Activated T-cell treated with anti-CD3 and anti-CD28 coated beads, Interleukin-2, amount 50 U/mL, for 4 hours (primary cell): ENCODE results near the gene FADD. TPM values are rescaled to one million over a fixed set of nuclear protein-coding genes. Genes with fewer than 3 reads are reported as not detected.
"Not testable (repeated sequence)": the region's sequence is repeated elsewhere in the genome, so short reads cannot be mapped to it uniquely, and the experiment has no call there.

ENCODE experiments used
- ATAC-seq, 2 donors: fragments of 200-7000 bp; cut with Tn5 transposase; one replicate each; pipeline ENCODE4 v1.10.0; 2021
- DNase-seq: peaks from one replicate; pipeline ENCODE4 v3.0.0-alpha.2; 2020
- H3K27me3 Mint-ChIP-seq: one replicate; pipeline ENCODE4 v1.8.0; 2021; ENCODE audit warnings: low read depth, mixed read lengths
- H3K36me3 Mint-ChIP-seq: one replicate; pipeline ENCODE4 v1.8.0; 2022; ENCODE audit warnings: mixed read lengths; ENCODE audit not compliant: insufficient read depth
- H3K4me1 Mint-ChIP-seq: one replicate; pipeline ENCODE4 v1.8.0; 2021; ENCODE audit warnings: low read depth, mixed read lengths
- H3K4me3 Mint-ChIP-seq: one replicate; pipeline ENCODE4 v1.8.0; 2021; ENCODE audit warnings: mild to moderate bottlenecking, moderate library complexity, mixed read lengths
- H3K9me3 Mint-ChIP-seq: one replicate; pipeline ENCODE4 v1.8.0; 2021; ENCODE audit warnings: mixed read lengths
- total RNA-seq, 3 donors: library from RNA; stranded (reverse); gene quantifications; one replicate each; pipeline ENCODE4 v1.2.1, GENCODE V29; 2021

FADD gene
- total RNA-seq, 3 donors from 2014 or later: 34.7 to 41.7 (median 38.6) TPM

DNA sequence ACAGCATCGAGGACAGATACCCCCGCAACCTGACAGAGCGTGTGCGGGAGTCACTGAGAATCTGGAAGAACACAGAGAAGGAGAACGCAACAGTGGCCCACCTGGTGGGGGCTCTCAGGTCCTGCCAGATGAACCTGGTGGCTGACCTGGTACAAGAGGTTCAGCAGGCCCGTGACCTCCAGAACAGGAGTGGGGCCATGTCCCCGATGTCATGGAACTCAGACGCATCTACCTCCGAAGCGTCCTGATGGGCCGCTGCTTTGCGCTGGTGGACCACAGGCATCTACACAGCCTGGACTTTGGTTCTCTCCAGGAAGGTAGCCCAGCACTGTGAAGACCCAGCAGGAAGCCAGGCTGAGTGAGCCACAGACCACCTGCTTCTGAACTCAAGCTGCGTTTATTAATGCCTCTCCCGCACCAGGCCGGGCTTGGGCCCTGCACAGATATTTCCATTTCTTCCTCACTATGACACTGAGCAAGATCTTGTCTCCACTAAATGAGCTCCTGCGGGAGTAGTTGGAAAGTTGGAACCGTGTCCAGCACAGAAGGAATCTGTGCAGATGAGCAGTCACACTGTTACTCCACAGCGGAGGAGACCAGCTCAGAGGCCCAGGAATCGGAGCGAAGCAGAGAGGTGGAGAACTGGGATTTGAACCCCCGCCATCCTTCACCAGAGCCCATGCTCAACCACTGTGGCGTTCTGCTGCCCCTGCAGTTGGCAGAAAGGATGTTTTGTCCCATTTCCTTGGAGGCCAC is 3.3 kb downstream of the FADD start:
- no peaks in the 10 kb centered on the region for H3K27me3 Mint-ChIP-seq
- DNase-seq: no peak
- H3K9me3 Mint-ChIP-seq: no peaks in the 10 kb centered on the region
- no peak for ATAC-seq
- peaks cover 27% of the 10 kb centered on the region for H3K36me3 Mint-ChIP-seq
- H3K4me1 Mint-ChIP-seq: peaks cover 58% of the 10 kb centered on the region
- H3K4me3 Mint-ChIP-seq: peak overlapping the region; percentile 99

GRCh38 chr11:70206982-70207376 is 3.9 kb downstream of the FADD start:
- Mint-ChIP-seq H3K9me3 (no peaks in the 10 kb centered on the region), H3K27me3 (no peaks in the 10 kb centered on the region), H3K4me1 (peaks cover 58% of the 10 kb centered on the region), H3K36me3 (peaks cover 27% of the 10 kb centered on the region), H3K4me3 (no peak overlapping the region)
- no peak for DNase-seq
- ATAC-seq: no peak

DNA sequence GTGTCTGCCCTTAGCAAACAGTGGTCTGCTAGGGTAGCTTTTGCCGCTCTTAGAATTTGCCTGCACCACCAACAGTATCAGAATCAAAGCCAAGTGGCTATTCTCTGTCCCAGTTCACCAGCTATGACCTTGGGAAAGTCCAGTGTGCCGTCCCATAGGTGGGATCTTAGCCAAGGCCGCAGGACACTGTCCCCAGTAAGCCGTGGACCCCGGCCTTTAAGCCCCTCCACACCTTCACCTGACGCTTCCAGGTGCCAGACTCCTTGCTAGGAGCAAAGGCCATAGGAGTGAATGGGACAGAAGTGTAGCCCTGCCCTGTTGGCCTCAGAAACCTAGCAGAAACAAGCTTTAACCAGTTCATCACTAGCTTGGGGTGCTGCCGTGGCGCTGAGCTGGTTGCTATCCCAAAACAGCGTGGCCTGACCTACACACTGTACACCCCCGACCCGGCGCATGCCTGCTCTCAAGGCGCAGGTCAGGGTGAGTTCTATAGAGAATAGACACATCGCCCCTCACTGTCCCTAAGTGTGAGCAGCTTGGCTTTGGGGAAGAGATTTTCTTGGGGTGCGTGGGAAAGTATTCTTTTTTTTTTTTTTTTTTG is 4.5 kb downstream of the FADD start:
- H3K4me1 Mint-ChIP-seq: peaks cover 55% of the 10 kb centered on the region
- H3K36me3 Mint-ChIP-seq: peaks cover 27% of the 10 kb centered on the region
- ATAC-seq (no peak), DNase-seq (no peak)
- no peaks in the 10 kb centered on the region for H3K27me3 Mint-ChIP-seq
- H3K9me3 Mint-ChIP-seq: no peaks in the 10 kb centered on the region
- no peak overlapping the region for H3K4me3 Mint-ChIP-seq

DNA sequence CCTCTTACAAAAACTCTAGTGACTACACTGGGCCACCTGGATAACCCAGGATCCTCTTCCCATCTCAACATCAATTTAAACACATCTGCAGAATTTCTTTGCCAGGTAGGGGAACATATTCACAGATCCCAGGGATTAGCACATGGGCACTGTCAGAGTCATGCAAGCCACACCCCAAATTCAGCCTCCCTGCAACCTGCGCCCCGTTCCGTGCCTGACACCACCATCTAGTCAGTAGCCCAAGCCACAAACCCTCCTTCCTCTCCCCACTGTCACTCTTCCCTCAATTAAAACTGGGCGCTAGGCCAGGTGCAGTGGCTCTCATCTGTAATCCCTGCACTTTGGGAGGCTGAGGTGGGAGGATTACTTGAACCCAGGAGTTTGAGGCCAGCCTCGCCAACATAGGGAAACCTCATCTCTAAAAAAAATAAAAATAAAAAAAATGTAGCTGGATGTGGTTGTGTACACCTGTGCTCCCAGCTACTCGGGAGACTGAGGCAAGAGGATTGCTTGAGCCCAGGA is 6.4 kb downstream of the FADD start:
- Mint-ChIP-seq H3K4me3 (no peak overlapping the region), H3K4me1 (peaks cover 48% of the 10 kb centered on the region), H3K9me3 (no peaks in the 10 kb centered on the region), H3K36me3 (peaks cover 25% of the 10 kb centered on the region), H3K27me3 (no peaks in the 10 kb centered on the region)
- no peak for DNase-seq
- no peak for ATAC-seq

- Mint-ChIP-seq H3K9me3 (no peaks in the 10 kb centered on the region), H3K36me3 (peaks cover 21% of the 10 kb centered on the region), H3K27me3 (no peaks in the 10 kb centered on the region), H3K4me1 (peaks cover 42% of the 10 kb centered on the region), H3K4me3 (no peak overlapping the region)
- DNase-seq: no peak
- no peak for ATAC-seq
These were observed 7.0 kb downstream of the FADD start for GRCh38 chr11:70210051-70210501.

- Mint-ChIP-seq H3K4me3 (no peak overlapping the region), H3K36me3 (peaks cover 21% of the 10 kb centered on the region), H3K27me3 (no peaks in the 10 kb centered on the region), H3K9me3 (no peaks in the 10 kb centered on the region), H3K4me1 (peaks cover 37% of the 10 kb centered on the region)
- ATAC-seq: peak in 1 of 2 donors; percentile 39
- DNase-seq: no peak
These were observed 7.4 kb downstream of the FADD start for GRCh38 chr11:70210530-70210929.

DNA sequence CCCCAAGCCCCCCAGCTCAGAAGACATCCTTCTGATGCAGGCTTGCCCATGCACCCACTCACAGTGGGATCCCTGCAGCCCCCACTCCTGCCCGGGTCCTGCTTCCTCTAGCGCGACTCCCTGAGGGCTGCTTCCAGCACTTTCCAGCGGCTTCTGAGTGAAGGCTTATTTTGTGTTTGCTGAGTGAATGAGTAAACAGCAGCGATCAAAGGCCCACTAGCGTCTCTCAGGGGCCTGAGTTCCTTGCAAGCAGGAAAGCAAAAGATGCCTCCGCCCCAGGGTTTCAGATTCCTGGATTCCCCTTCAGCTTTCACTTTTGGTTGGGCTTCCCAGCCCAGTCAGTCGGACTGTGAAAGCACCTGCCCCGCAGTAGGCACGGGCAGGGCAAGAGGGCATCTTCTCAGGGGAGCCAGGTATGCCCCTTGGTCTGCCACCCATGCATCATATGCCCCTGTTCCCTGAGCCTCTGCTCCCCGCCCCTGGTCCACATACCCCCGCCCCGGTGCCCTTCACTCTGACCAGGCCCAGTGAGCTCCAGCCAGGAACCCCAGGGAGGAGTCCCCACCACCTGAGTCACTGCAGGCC is 9.2 kb downstream of the FADD start:
- Mint-ChIP-seq H3K27me3 (peaks cover under 1% of the 10 kb centered on the region), H3K36me3 (peaks cover 13% of the 10 kb centered on the region), H3K4me1 (peaks cover 23% of the 10 kb centered on the region), H3K4me3 (no peak overlapping the region), H3K9me3 (no peaks in the 10 kb centered on the region)
- DNase-seq: no peak
- no peak for ATAC-seq

GRCh38 chr11:70217388-70217787 is 14.3 kb downstream of the FADD start:
- not testable (repeated sequence) for H3K9me3 Mint-ChIP-seq, H3K4me1 Mint-ChIP-seq, H3K36me3 Mint-ChIP-seq, H3K4me3 Mint-ChIP-seq, DNase-seq, ATAC-seq, H3K27me3 Mint-ChIP-seq

DNA sequence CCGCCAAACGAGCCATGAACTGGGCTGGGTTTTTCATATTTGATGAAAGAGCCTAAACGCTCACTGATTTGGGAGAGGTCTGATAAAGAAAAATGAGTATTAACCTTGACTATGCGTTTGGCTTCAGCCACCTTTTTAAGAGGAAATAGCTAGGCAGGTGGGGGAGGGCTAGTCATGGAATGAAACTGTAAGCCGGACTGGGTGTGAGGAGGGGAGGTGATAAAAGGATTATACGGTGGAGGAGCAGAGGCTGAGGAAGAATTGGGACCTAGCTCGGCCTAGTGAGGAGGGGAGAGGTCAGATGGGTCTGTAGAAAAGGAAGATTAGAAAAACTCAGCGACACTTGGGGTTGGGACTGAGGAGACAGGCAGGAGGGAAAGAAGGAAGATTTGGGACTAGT is 15.0 kb downstream of the FADD start:
- H3K36me3 Mint-ChIP-seq, H3K4me3 Mint-ChIP-seq, DNase-seq, H3K9me3 Mint-ChIP-seq, H3K27me3 Mint-ChIP-seq, H3K4me1 Mint-ChIP-seq, ATAC-seq: not testable (repeated sequence)

DNA sequence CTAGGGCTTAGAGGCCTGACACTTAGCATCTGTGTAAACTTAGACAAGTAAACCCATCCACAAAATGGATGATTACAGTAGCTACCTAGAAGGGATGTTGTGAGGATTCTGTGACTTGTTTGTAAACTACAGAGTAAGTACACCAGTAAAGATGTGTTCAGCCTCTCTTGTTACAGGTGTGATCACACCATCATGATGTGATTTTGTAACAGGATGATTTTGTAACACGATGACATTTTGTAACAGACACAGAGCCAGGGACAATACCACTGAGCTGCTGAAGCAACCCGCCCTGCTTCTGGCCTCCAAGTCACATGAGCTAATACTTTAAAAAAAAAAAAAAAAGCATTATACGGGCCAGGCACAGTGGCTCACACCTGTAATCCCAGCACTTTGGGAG is 17.0 kb downstream of the FADD start:
- H3K4me1 Mint-ChIP-seq: no peaks in the 10 kb centered on the region
- no peaks in the 10 kb centered on the region for H3K36me3 Mint-ChIP-seq
- DNase-seq (no peak), ATAC-seq (no peak)
- H3K4me3 Mint-ChIP-seq: no peak overlapping the region
- peaks cover 9% of the 10 kb centered on the region for H3K27me3 Mint-ChIP-seq
- H3K9me3 Mint-ChIP-seq: no peaks in the 10 kb centered on the region

GRCh38 chr11:70220920-70221319 is 17.8 kb downstream of the FADD start:
- Mint-ChIP-seq H3K36me3 (no peaks in the 10 kb centered on the region), H3K27me3 (peaks cover 9% of the 10 kb centered on the region), H3K4me1 (no peaks in the 10 kb centered on the region), H3K4me3 (no peak overlapping the region), H3K9me3 (no peaks in the 10 kb centered on the region)
- ATAC-seq (no peak), DNase-seq (no peak)

GRCh38 chr11:70225681-70226177 is 22.6 kb downstream of the FADD start:
- ATAC-seq: no peak
- H3K27me3 Mint-ChIP-seq: peaks cover 2% of the 10 kb centered on the region
- no peak overlapping the region for H3K4me3 Mint-ChIP-seq
- H3K9me3 Mint-ChIP-seq: no peaks in the 10 kb centered on the region
- DNase-seq: no peak
- H3K36me3 Mint-ChIP-seq: no peaks in the 10 kb centered on the region
- no peaks in the 10 kb centered on the region for H3K4me1 Mint-ChIP-seq

GRCh38 chr11:70226183-70226582 is 23.1 kb downstream of the FADD start:
- Mint-ChIP-seq H3K4me1 (no peaks in the 10 kb centered on the region), H3K9me3 (no peaks in the 10 kb centered on the region), H3K36me3 (no peaks in the 10 kb centered on the region), H3K4me3 (no peak overlapping the region), H3K27me3 (peaks cover 2% of the 10 kb centered on the region)
- DNase-seq: no peak
- no peak for ATAC-seq

DNA sequence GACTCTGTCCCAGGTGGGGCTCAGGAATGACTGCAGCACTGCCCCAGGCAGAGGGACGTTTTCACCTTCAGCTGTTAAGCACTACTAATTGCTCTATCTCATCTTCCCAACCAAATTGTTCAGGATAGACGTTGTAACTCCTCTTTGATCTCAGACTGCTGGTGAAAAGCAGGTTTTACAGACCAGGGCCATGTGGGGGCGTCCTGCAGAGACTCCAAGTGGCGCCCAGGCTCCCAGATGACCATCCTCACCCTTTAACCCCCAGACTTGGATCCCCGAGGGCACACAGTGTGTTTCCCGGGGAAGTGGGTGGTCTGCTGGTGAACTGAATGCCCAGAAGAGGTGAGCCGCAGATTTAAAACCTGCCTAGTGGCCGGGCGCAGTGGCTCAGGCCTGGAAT is 23.9 kb downstream of the FADD start:
- Mint-ChIP-seq H3K4me3 (no peak overlapping the region), H3K36me3 (no peaks in the 10 kb centered on the region), H3K9me3 (no peaks in the 10 kb centered on the region), H3K4me1 (no peaks in the 10 kb centered on the region), H3K27me3 (peaks cover 2% of the 10 kb centered on the region)
- DNase-seq: no peak
- no peak for ATAC-seq
